Esophagus muscularis mucosa (tissue), 3 donors: ENCODE results near the gene MSN.

Source experiments
- POLR2AphosphoS5 ChIP-seq, 2 donors: sonication (generic); formaldehyde crosslinking; IDR thresholded peaks; one replicate each; pipeline ENCODE4 v1.6.1; 2017; ENCODE audit warnings: antibody characterized with exemption in 2 of 2
- TF ChIP-seq, protein P1 (sequence below), 3 experiments: fragments of 200-600 bp in 2 of 3; fragments of 450-650 bp in 1 of 3; sonication (generic) in 2 of 3; IDR thresholded peaks; one replicate each; pipeline ENCODE4 v1.5.1; 2017 to 2019; ENCODE audit warnings: antibody characterized with exemption in 3 of 3, mild to moderate bottlenecking in 2 of 3, moderate library complexity in 1 of 3

DNA sequence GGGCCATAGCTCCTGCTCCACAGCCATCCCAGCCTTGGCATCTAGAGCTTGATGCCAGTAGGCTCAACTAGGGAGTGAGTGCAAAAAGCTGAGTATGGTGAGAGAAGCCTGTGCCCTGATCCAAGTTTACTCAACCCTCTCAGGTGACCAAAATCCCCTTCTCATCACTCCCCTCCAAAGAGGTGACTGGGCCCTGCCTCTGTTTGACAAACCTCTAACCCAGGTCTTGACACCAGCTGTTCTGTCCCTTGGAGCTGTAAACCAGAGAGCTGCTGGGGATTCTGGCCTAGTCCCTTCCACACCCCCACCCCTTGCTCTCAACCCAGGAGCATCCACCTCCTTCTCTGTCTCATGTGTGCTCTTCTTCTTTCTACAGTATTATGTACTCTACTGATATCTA is 73.5 kb downstream of the MSN start:
- TF ChIP-seq, protein P1, sequence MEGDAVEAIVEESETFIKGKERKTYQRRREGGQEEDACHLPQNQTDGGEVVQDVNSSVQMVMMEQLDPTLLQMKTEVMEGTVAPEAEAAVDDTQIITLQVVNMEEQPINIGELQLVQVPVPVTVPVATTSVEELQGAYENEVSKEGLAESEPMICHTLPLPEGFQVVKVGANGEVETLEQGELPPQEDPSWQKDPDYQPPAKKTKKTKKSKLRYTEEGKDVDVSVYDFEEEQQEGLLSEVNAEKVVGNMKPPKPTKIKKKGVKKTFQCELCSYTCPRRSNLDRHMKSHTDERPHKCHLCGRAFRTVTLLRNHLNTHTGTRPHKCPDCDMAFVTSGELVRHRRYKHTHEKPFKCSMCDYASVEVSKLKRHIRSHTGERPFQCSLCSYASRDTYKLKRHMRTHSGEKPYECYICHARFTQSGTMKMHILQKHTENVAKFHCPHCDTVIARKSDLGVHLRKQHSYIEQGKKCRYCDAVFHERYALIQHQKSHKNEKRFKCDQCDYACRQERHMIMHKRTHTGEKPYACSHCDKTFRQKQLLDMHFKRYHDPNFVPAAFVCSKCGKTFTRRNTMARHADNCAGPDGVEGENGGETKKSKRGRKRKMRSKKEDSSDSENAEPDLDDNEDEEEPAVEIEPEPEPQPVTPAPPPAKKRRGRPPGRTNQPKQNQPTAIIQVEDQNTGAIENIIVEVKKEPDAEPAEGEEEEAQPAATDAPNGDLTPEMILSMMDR (IDR thresholded peaks at IDR 0.05) = no peak
- TF ChIP-seq POLR2AphosphoS5 (IDR thresholded peaks at IDR 0.05) = no peak
